ENCODE results near the gene PARG. TPM values are rescaled to one million over a fixed set of nuclear protein-coding genes. Genes with fewer than 3 reads are reported as not detected.
"Not testable (repeated sequence)": the region's sequence is repeated elsewhere in the genome, so short reads cannot be mapped to it uniquely, and the experiment has no call there.

The PARG gene
- total RNA-seq, 1 donor, result 31.7 TPM

GRCh38 chr10:49923572-49923971 is 18.3 kb downstream of the PARG start:
- not testable (repeated sequence) for H3K4me1 ChIP-seq (ENCODE audit: insufficient read depth, low read length); H3K9me3 ChIP-seq (ENCODE audit: low read depth, low read length); H3K27me3 ChIP-seq (ENCODE audit: insufficient read depth, low read length); H3K4me3 ChIP-seq (ENCODE audit: low read length)

GRCh38 chr10:49922041-49922440 is 19.8 kb downstream of the PARG start:
- not testable (repeated sequence) for H3K4me3 ChIP-seq (ENCODE audit: low read length); H3K4me1 ChIP-seq (ENCODE audit: insufficient read depth, low read length); H3K9me3 ChIP-seq (ENCODE audit: low read depth, low read length); H3K27me3 ChIP-seq (ENCODE audit: insufficient read depth, low read length)

GRCh38 chr10:49917927-49918326 is 23.9 kb downstream of the PARG start:
- H3K4me1 ChIP-seq (ENCODE audit: insufficient read depth, low read length); H3K27me3 ChIP-seq (ENCODE audit: insufficient read depth, low read length); H3K9me3 ChIP-seq (ENCODE audit: low read depth, low read length); H3K4me3 ChIP-seq (ENCODE audit: low read length): not testable (repeated sequence)

GRCh38 chr10:49916451-49916850 is 25.4 kb downstream of the PARG start:
- H3K27me3 ChIP-seq (ENCODE audit: insufficient read depth, low read length); H3K4me3 ChIP-seq (ENCODE audit: low read length); H3K9me3 ChIP-seq (ENCODE audit: low read depth, low read length); H3K4me1 ChIP-seq (ENCODE audit: insufficient read depth, low read length): not testable (repeated sequence)

- H3K4me1 ChIP-seq (ENCODE audit: insufficient read depth, low read length); H3K9me3 ChIP-seq (ENCODE audit: low read depth, low read length); H3K27me3 ChIP-seq (ENCODE audit: insufficient read depth, low read length); H3K4me3 ChIP-seq (ENCODE audit: low read length): not testable (repeated sequence)
Measured at GRCh38 chr10:49910295-49910694, 31.5 kb downstream of the PARG start.

- not testable (repeated sequence) for H3K27me3 ChIP-seq (ENCODE audit: insufficient read depth, low read length); H3K9me3 ChIP-seq (ENCODE audit: low read depth, low read length); H3K4me3 ChIP-seq (ENCODE audit: low read length); H3K4me1 ChIP-seq (ENCODE audit: insufficient read depth, low read length)
Measured at GRCh38 chr10:49908290-49909080, 33.3 kb downstream of the PARG start.

GRCh38 chr10:49903829-49904228 is 38.0 kb downstream of the PARG start:
- not testable (repeated sequence) for H3K4me1 ChIP-seq (ENCODE audit: insufficient read depth, low read length); H3K4me3 ChIP-seq (ENCODE audit: low read length); H3K9me3 ChIP-seq (ENCODE audit: low read depth, low read length); H3K27me3 ChIP-seq (ENCODE audit: insufficient read depth, low read length)

GRCh38 chr10:49900406-49900805 is 41.4 kb downstream of the PARG start:
- H3K4me1 ChIP-seq (ENCODE audit: insufficient read depth, low read length); H3K27me3 ChIP-seq (ENCODE audit: insufficient read depth, low read length); H3K4me3 ChIP-seq (ENCODE audit: low read length); H3K9me3 ChIP-seq (ENCODE audit: low read depth, low read length): not testable (repeated sequence)

- not testable (repeated sequence) for H3K4me1 ChIP-seq (ENCODE audit: insufficient read depth, low read length)
Measured at GRCh38 chr10:49899999-49900398, 41.8 kb downstream of the PARG start.

GRCh38 chr10:49890025-49890424 is 51.8 kb downstream of the PARG start:
- H3K9me3 ChIP-seq (ENCODE audit: low read depth, low read length); H3K27me3 ChIP-seq (ENCODE audit: insufficient read depth, low read length); H3K4me3 ChIP-seq (ENCODE audit: low read length); H3K4me1 ChIP-seq (ENCODE audit: insufficient read depth, low read length): not testable (repeated sequence)

More at GRCh38 chr10:49899999-49900398, 41.8 kb downstream of the PARG start:
- not testable (repeated sequence) for H3K9me3 ChIP-seq (ENCODE audit: low read depth, low read length); H3K27me3 ChIP-seq (ENCODE audit: insufficient read depth, low read length); H3K4me3 ChIP-seq (ENCODE audit: low read length)

- H3K4me1 ChIP-seq (ENCODE audit: insufficient read depth, low read length); H3K27me3 ChIP-seq (ENCODE audit: insufficient read depth, low read length); H3K4me3 ChIP-seq (ENCODE audit: low read length); H3K9me3 ChIP-seq (ENCODE audit: low read depth, low read length): not testable (repeated sequence)
Measured at GRCh38 chr10:49884739-49885331, 57.0 kb downstream of the PARG start.

GRCh38 chr10:49883852-49884251 is 58.0 kb downstream of the PARG start:
- not testable (repeated sequence) for H3K9me3 ChIP-seq (ENCODE audit: low read depth, low read length); H3K4me1 ChIP-seq (ENCODE audit: insufficient read depth, low read length); H3K27me3 ChIP-seq (ENCODE audit: insufficient read depth, low read length); H3K4me3 ChIP-seq (ENCODE audit: low read length)

- not testable (repeated sequence) for H3K9me3 ChIP-seq (ENCODE audit: low read depth, low read length); H3K4me1 ChIP-seq (ENCODE audit: insufficient read depth, low read length); H3K4me3 ChIP-seq (ENCODE audit: low read length); H3K27me3 ChIP-seq (ENCODE audit: insufficient read depth, low read length)
Measured at GRCh38 chr10:49882327-49882726, 59.5 kb downstream of the PARG start.

- H3K27me3 ChIP-seq (ENCODE audit: insufficient read depth, low read length); H3K4me3 ChIP-seq (ENCODE audit: low read length); H3K9me3 ChIP-seq (ENCODE audit: low read depth, low read length); H3K4me1 ChIP-seq (ENCODE audit: insufficient read depth, low read length): not testable (repeated sequence)
Measured at GRCh38 chr10:49872740-49873139, 69.1 kb downstream of the PARG start.

- not testable (repeated sequence) for H3K9me3 ChIP-seq (ENCODE audit: low read depth, low read length); H3K27me3 ChIP-seq (ENCODE audit: insufficient read depth, low read length); H3K4me3 ChIP-seq (ENCODE audit: low read length); H3K4me1 ChIP-seq (ENCODE audit: insufficient read depth, low read length)
Measured at GRCh38 chr10:49871462-49871861, 70.4 kb downstream of the PARG start.

- not testable (repeated sequence) for H3K4me3 ChIP-seq (ENCODE audit: low read length); H3K4me1 ChIP-seq (ENCODE audit: insufficient read depth, low read length); H3K27me3 ChIP-seq (ENCODE audit: insufficient read depth, low read length); H3K9me3 ChIP-seq (ENCODE audit: low read depth, low read length)
Measured at GRCh38 chr10:49859933-49860332, 81.9 kb downstream of the PARG start.
